OCI-LY7 (cell line): ENCODE data around the gene BCAS4.

Source experiments
- EZH2phosphoT487 ChIP-seq: fragments of 200-600 bp; sonication (generic); IDR thresholded peaks from 2 replicates; pipeline ENCODE4 v1.6.1; 2018; ENCODE audit warnings: low read depth, borderline replicate concordance, mild to moderate bottlenecking, mixed run types, antibody characterized with exemption, low read length, moderate library complexity, mixed read lengths
- TF ChIP-seq, protein P1 (sequence below): fragments of 200-600 bp; sonication (generic); conservative IDR thresholded peaks from 2 replicates; pipeline ENCODE4 v1.5.1; 2014; ENCODE audit warnings: mild to moderate bottlenecking, antibody characterized with exemption, low read length, moderate library complexity, mixed read lengths

DNA sequence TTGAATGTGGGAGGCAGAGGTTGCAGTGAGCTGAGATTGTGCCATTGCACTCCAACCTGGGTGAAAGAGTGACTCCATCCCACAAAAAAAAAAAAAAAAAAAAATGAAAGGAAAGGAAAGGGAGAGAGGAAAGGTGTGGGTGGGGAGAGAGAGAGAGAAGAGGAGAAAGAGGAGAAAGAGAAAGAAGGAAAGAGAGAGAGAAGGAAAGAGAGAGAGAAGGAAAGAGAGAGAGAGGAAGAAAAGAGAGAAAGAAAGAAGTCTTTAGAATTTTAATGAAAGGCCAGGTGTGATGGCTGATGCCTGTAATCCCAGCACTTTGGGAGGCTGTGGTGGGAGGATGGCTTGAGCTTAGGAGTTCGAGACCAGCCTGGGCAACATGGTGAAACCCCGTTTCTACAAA is 7.7 kb upstream of the BCAS4 start:
- TF ChIP-seq, protein P1, sequence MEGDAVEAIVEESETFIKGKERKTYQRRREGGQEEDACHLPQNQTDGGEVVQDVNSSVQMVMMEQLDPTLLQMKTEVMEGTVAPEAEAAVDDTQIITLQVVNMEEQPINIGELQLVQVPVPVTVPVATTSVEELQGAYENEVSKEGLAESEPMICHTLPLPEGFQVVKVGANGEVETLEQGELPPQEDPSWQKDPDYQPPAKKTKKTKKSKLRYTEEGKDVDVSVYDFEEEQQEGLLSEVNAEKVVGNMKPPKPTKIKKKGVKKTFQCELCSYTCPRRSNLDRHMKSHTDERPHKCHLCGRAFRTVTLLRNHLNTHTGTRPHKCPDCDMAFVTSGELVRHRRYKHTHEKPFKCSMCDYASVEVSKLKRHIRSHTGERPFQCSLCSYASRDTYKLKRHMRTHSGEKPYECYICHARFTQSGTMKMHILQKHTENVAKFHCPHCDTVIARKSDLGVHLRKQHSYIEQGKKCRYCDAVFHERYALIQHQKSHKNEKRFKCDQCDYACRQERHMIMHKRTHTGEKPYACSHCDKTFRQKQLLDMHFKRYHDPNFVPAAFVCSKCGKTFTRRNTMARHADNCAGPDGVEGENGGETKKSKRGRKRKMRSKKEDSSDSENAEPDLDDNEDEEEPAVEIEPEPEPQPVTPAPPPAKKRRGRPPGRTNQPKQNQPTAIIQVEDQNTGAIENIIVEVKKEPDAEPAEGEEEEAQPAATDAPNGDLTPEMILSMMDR = no peak
- no peak for TF ChIP-seq EZH2phosphoT487
